Stomach (tissue), 9 donors: ENCODE results near the gene CA14. TPM values are rescaled to one million over a fixed set of nuclear protein-coding genes. Genes with fewer than 3 reads are reported as not detected.
"Not testable (repeated sequence)": the region's sequence is repeated elsewhere in the genome, so short reads cannot be mapped to it uniquely, and the experiment has no call there.

Source experiments
- DNase-seq, 2 donors: peaks; one replicate each; pipeline versions ENCODE4 v3.0.0 to v3.0.0-alpha.2; 2013 to 2019
- H3K27ac ChIP-seq, 5 donors: fragments of 200-600 bp in 4 of 5; sonication (generic) in 4 of 5; one replicate each; pipeline ENCODE4 v1.5.1; 2013 to 2019; ENCODE audit warnings: mild to moderate bottlenecking in 1 of 5, moderate library complexity in 1 of 5
- H3K27me3 ChIP-seq, 3 donors: fragments of 200-600 bp; sonication (generic); one replicate each; pipeline ENCODE4 v1.5.1; 2017 to 2019; ENCODE audit warnings: mixed run types in 1 of 3
- H3K36me3 ChIP-seq, 4 donors: fragments of 200-600 bp; sonication (generic); 1 replicate in 3 of 4; 2 replicates in 1 of 4; pipeline ENCODE4 v1.5.1; 2016 to 2019
- H3K4me1 ChIP-seq, 4 donors: fragments of 200-600 bp; sonication (generic); one replicate each; pipeline ENCODE4 v1.5.1; 2016 to 2019
- H3K4me3 ChIP-seq, 4 donors: fragments of 200-600 bp; sonication (generic) in 3 of 4; one replicate each; pipeline ENCODE4 v1.5.1; 2016 to 2019; ENCODE audit warnings: mild to moderate bottlenecking in 1 of 4
- H3K9me3 ChIP-seq, 4 donors: fragments of 200-600 bp; sonication (generic); one replicate each; pipeline ENCODE4 v1.5.1; 2016 to 2019
- EP300 ChIP-seq: sonication (generic); formaldehyde crosslinking; IDR thresholded peaks from one replicate; pipeline ENCODE4 v1.6.1; 2017; ENCODE audit warnings: antibody characterized with exemption
- POLR2A ChIP-seq, 4 donors: fragments of 450-650 bp; IDR thresholded peaks; one replicate each; pipeline ENCODE4 v1.6.1; 2016; ENCODE audit warnings: antibody characterized with exemption in 4 of 4, control low read depth in 2 of 4, mild to moderate bottlenecking in 1 of 4, moderate library complexity in 1 of 4
- POLR2AphosphoS5 ChIP-seq, 3 donors: sonication (generic); formaldehyde crosslinking; IDR thresholded peaks; one replicate each; pipeline ENCODE4 v1.6.1; 2016; ENCODE audit warnings: antibody characterized with exemption in 3 of 3
- WGBS, 5 donors: extraction: QIAGEN DNeasy Blood & Tissue Kit in 3 of 5; methylation state at CpG; one replicate each; pipeline versions ENCODE4 v1.1.5 to v1.1.7; 2013 to 2018; 5-methylcytosine and 5-hydroxymethylcytosine counted together
- intact Hi-C: fragments of 100-400 bp; cut with DNase I; formaldehyde crosslinking; loops from one replicate; pipeline ENCODE4 v1.15.1; 2023; ENCODE audit warnings: low total_unique reads
- polyA plus RNA-seq, 3 donors: library from polyadenylated mRNA; stranded (reverse); fragments of 200-250 nt; gene quantifications; one replicate each; pipeline ENCODE4 v1.2.3, GENCODE V29; 2013
- total RNA-seq, 5 donors: library from RNA; depleted of rRNA; stranded (reverse); fragments of >200 nt; gene quantifications; one replicate each; pipeline versions ENCODE4 v1.1.0 to v1.2.3, GENCODE V29; 2014 to 2016
- TF ChIP-seq, protein P1 (sequence below), 7 experiments: fragments of 450-650 bp in 4 of 7; fragments of 200-600 bp in 3 of 7; sonication (generic) in 3 of 7; IDR thresholded peaks; one replicate each; pipeline ENCODE4 v1.5.1; 2016 to 2019; ENCODE audit warnings: antibody characterized with exemption in 7 of 7, control low read depth in 2 of 7, mild to moderate bottlenecking in 1 of 7
- donor health status: healthy with polysubstance abuse.
- donor health status: Bipolar disorder and iron deficiency.
- donor health status: healthy.

Gene CA14
- total and polyA plus RNA-seq, 8 donors = 0.68 to 1.4 (median 1.1) TPM; not detected in 4

DNA sequence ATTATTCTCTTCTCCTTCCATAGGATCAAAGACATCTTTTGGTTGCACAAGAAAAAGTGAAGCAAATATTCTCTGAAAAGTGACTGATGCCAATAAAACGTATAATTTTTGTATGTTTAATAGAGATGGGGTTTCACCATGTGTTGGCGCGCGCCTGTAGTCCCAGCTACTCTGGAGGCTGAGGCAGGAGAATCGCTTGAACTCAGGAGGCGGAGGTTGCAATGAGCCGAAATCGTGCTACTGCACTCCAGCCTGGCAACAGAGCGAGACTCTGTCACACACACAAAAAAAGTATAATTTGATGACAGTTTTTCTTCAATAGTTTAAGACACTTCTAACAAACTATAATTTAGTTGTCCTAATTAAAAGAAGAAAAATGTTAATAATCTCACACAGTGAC is 45.5 kb upstream of the CA14 start:
- TF ChIP-seq, protein P1, sequence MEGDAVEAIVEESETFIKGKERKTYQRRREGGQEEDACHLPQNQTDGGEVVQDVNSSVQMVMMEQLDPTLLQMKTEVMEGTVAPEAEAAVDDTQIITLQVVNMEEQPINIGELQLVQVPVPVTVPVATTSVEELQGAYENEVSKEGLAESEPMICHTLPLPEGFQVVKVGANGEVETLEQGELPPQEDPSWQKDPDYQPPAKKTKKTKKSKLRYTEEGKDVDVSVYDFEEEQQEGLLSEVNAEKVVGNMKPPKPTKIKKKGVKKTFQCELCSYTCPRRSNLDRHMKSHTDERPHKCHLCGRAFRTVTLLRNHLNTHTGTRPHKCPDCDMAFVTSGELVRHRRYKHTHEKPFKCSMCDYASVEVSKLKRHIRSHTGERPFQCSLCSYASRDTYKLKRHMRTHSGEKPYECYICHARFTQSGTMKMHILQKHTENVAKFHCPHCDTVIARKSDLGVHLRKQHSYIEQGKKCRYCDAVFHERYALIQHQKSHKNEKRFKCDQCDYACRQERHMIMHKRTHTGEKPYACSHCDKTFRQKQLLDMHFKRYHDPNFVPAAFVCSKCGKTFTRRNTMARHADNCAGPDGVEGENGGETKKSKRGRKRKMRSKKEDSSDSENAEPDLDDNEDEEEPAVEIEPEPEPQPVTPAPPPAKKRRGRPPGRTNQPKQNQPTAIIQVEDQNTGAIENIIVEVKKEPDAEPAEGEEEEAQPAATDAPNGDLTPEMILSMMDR (IDR thresholded peaks at IDR 0.05) = no peak
- TF ChIP-seq EP300 (no peak), POLR2A (IDR thresholded peaks at IDR 0.05) (no peak), POLR2AphosphoS5 (IDR thresholded peaks at IDR 0.05) (no peak)
- WGBS, 5 donors = 93 to 97% (median 96%) methylated on average over 9 of the region's 9 CpGs
- Histone ChIP-seq H3K36me3 (no peaks in the 10 kb centered on the region), H3K4me1 (peaks cover 0 to 11% (median 6%) of the 10 kb centered on the region in 4 donors), H3K27me3 (no peaks in the 10 kb centered on the region), H3K27ac (no peak overlapping the region), H3K4me3 (no peak overlapping the region), H3K9me3 (no peaks in the 10 kb centered on the region)
- intact Hi-C loops = no loop called here
- DNase-seq = no peak

DNA sequence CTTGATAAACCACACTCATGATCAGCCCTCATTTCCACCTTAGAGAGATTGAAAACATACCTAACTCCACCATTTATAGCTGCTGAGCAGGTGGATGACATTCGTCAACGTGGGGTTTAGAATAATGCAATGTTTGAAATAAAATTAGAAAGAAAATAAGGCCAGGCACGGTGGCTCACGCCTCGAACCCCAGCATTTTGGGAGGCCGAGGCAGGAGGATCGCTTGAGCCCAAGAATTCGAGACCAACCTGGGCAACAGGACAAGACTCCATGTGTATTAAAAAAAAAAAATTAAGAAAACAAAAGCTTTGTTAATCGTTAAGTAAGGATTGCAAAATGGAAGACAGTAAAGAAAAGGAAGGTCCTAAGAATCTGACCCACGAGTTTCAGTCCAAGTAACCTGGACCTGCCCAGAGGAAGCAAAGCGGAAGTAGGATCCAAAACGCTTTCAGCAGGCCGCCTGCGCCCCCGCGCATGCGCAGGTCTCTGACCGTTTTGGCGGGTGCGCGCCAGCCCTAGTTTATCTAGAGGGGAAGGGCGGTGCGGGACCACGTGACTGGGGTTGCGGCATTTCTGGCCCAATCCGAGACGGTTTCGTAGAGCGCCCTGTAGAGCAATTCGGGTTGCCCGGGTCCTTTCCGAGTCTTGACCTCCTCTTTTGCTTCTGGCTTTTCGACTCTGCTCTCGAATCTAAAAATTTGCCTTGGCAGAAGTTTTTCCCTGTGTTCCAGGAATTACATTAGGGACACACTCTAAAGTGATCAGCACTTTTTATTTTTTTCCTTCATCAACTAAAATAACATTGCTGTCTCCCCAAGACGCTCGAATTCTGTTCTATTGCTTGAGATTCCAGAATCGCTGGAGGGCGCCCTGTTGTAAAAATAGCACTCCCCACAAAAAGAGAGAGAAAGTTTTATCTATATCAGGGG is 44.1 kb upstream of the CA14 start:
- H3K36me3 ChIP-seq = no peaks in the 10 kb centered on the region
- peak; percentile 94 to 98 for DNase-seq
- WGBS, 5 donors = 16 to 18% (median 18%) methylated on average over 38 of the region's 38 CpGs
- H3K4me3 ChIP-seq = peak overlapping the region; percentile 41 to 51 (median 46)
- H3K4me1 ChIP-seq = peaks cover 0 to 11% (median 6%) of the 10 kb centered on the region in 4 donors
- peak; percentile 54 to 79 (median 59) for TF ChIP-seq POLR2AphosphoS5 (IDR thresholded peaks at IDR 0.05)
- no peak for TF ChIP-seq EP300
- TF ChIP-seq, protein P1 (IDR thresholded peaks at IDR 0.05) = peak in 2 of 7 experiments; percentile 5 to 19
- TF ChIP-seq POLR2A (IDR thresholded peaks at IDR 0.05) = no peak
- intact Hi-C loops = no loop called here
- peak overlapping the region; percentile 18 to 90 (median 85) for H3K27ac ChIP-seq
- no peaks in the 10 kb centered on the region for H3K9me3 ChIP-seq
- H3K27me3 ChIP-seq = no peaks in the 10 kb centered on the region

DNA sequence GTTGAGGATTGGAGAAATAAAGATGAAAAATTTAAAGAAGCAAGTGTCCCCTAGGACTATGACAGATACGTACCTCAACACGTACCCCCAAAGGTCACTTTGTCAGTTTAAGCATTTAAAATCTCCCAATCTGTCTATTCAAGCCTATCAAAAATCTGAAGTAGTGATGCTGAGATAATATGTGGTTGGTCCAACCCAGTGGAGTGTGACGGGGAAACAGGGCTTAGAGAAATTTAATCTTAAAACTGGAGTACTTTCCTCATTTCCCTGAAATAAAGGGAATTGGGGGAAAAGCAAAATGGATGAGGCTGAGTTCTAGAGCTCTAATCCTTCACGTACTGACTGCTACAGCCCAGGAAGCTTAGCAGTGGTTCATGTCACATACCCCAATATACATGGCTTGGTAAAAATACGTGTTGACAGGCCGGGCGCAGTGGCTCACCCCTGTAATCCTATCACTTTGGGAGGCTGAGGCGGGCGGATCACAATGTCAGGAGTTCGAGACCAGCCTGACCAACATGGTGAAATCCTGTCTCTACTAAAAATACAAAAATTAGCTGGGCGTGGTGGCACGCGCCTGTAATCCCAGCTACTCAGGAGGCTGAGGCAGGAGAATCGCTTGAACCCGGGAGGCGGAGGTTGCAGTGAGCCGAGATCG is 43.3 kb upstream of the CA14 start:
- H3K9me3 ChIP-seq, H3K36me3 ChIP-seq, H3K27me3 ChIP-seq, DNase-seq, intact Hi-C loops: not testable (repeated sequence)
- Histone ChIP-seq H3K4me3 (peak overlapping the region; percentile 41 to 51 (median 46)), H3K27ac (peak overlapping the region in 4 of 5 donors; percentile 85 to 90 (median 86)), H3K4me1 (peaks cover 0 to 11% (median 6%) of the 10 kb centered on the region in 4 donors)
- 64 to 82% (median 75%) methylated on average over 10 to 18 of the region's 18 CpGs for WGBS, 5 donors

DNA sequence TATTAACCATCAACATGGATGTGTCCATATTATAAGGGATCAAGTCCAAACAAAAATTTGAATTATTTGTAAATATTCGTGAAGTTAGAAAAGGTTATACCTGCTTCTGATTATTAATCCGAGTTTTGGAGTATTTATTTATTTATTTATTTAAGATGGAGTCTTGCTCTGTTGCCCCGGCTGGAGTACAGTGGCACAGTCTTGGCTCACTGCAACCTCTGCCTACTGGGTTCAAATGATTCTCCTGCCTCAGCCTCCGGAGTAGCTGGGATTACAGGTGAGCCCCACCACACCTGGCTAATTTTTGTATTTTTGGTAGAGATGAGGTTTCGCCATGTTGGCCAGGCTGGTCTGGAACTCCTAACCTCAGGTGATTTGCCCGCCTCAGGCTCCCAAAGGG is 41.7 kb upstream of the CA14 start:
- Histone ChIP-seq H3K36me3 (peaks cover 0 to 18% (median 14%) of the 10 kb centered on the region in 4 donors), H3K4me1 (peaks cover 0 to 11% (median 6%) of the 10 kb centered on the region in 4 donors)
- H3K9me3 ChIP-seq, H3K27me3 ChIP-seq, DNase-seq, intact Hi-C loops, H3K4me3 ChIP-seq, H3K27ac ChIP-seq: not testable (repeated sequence)
- 88 to 99% (median 95%) methylated on average over 6 of the region's 6 CpGs for WGBS, 5 donors

- Histone ChIP-seq H3K27me3 (no peaks in the 10 kb centered on the region), H3K4me1 (no peaks in the 10 kb centered on the region), H3K9me3 (no peaks in the 10 kb centered on the region), H3K27ac (no peak overlapping the region), H3K4me3 (no peak overlapping the region), H3K36me3 (peaks cover 20 to 66% (median 64%) of the 10 kb centered on the region in 4 donors)
- peak in 1 of 2 donors; percentile 43 for DNase-seq
- 84 to 95% (median 94%) methylated on average over 2 of the region's 2 CpGs for WGBS, 5 donors
- intact Hi-C loops = no loop called here
- TF ChIP-seq, protein P1 (IDR thresholded peaks at IDR 0.05) = peak in 2 of 7 experiments; percentile 22 to 44
- no peak for TF ChIP-seq EP300
Measured at GRCh38 chr1:150221552-150221951, 36.0 kb upstream of the CA14 start.
